DOHH2 (cell line): ENCODE results near the gene DCLK1.

ENCODE experiments used
- H3F3A ChIP-seq: fragments of 200-600 bp; sonication (generic), shearing (Covaris generic); 2 replicates; pipeline ENCODE4 v1.6.0; 2016; ENCODE audit warnings: antibody characterized with exemption, mild to moderate bottlenecking; ENCODE audit not compliant: control insufficient read depth, insufficient read depth
- H3K27ac ChIP-seq: fragments of 200-600 bp; sonication (generic); 2 replicates; pipeline ENCODE4 v1.5.1; 2014; ENCODE audit warnings: low read depth, mild to moderate bottlenecking, low read length, moderate library complexity
- H3K27me3 ChIP-seq: fragments of 200-600 bp; sonication (generic); 2 replicates; pipeline ENCODE4 v1.6.1; 2014; ENCODE audit warnings: mild to moderate bottlenecking, low read length, mixed read lengths; ENCODE audit not compliant: control insufficient read depth
- H3K36me3 ChIP-seq: fragments of 200-600 bp; sonication (generic); 2 replicates; pipeline ENCODE4 v1.6.1; 2014; ENCODE audit warnings: mild to moderate bottlenecking, low read length, moderate library complexity, mixed read lengths; ENCODE audit not compliant: control insufficient read depth
- H3K4me1 ChIP-seq: fragments of 200-600 bp; sonication (generic); 2 replicates; pipeline ENCODE4 v1.6.1; 2014; ENCODE audit warnings: mild to moderate bottlenecking, low read length, mixed read lengths; ENCODE audit not compliant: control insufficient read depth
- H3K4me2 ChIP-seq: fragments of 200-600 bp; sonication (generic); 2 replicates; pipeline ENCODE4 v1.6.0; 2014; ENCODE audit warnings: mild to moderate bottlenecking, low read length, moderate library complexity
- H3K4me3 ChIP-seq: fragments of 200-600 bp; sonication (generic); 2 replicates; pipeline ENCODE4 v1.5.1; 2014; ENCODE audit warnings: mild to moderate bottlenecking, low read length, mixed read lengths
- H3K79me2 ChIP-seq: fragments of 200-600 bp; sonication (generic); 2 replicates; pipeline ENCODE4 v1.6.1; 2014; ENCODE audit warnings: mild to moderate bottlenecking, low read length, mixed read lengths; ENCODE audit not compliant: control insufficient read depth
- H3K9me2 ChIP-seq: fragments of 200-600 bp; sonication (generic); replicated peaks from 2 replicates; pipeline ENCODE4 v1.6.1; 2014; ENCODE audit warnings: mild to moderate bottlenecking, low read length, mixed read lengths; ENCODE audit not compliant: control insufficient read depth
- H3K9me3 ChIP-seq: fragments of 200-600 bp; sonication (generic); 2 replicates; pipeline ENCODE4 v1.6.1; 2014; ENCODE audit warnings: antibody characterized with exemption, low read length, mixed read lengths; ENCODE audit not compliant: control insufficient read depth, insufficient read depth
- H4K20me1 ChIP-seq: fragments of 200-600 bp; sonication (generic); 2 replicates; pipeline ENCODE4 v1.6.0; 2014; ENCODE audit warnings: low read depth, mild to moderate bottlenecking, antibody characterized with exemption, low read length, moderate library complexity; ENCODE audit not compliant: control insufficient read depth, insufficient read depth
- CTCF ChIP-seq: fragments of 200-600 bp; sonication (generic); IDR thresholded peaks from one replicate; pipeline ENCODE4 v1.5.1; 2014; ENCODE audit warnings: antibody characterized with exemption, mild to moderate bottlenecking, low read depth, low read length; ENCODE audit not compliant: poor library complexity, severe bottlenecking
- EZH2phosphoT487 ChIP-seq: fragments of 200-600 bp; sonication (generic); IDR thresholded peaks from 2 replicates; pipeline ENCODE4 v1.6.1; 2017; ENCODE audit warnings: borderline replicate concordance, mild to moderate bottlenecking, antibody characterized with exemption, low read length, moderate library complexity, mixed read lengths

DCLK1 gene

GRCh38 chr13:35744144-35744543, 387.0 kb downstream of the DCLK1 start:
- no peaks in the 10 kb centered on the region for H3K79me2 ChIP-seq
- H3K27me3 ChIP-seq, result no peaks in the 10 kb centered on the region
- H3K36me3 ChIP-seq, result no peaks in the 10 kb centered on the region
- H3K9me2 ChIP-seq, result no peaks in the 10 kb centered on the region
- TF ChIP-seq EZH2phosphoT487 (no peak), CTCF (no peak)
- no peaks in the 10 kb centered on the region for H3F3A ChIP-seq
- no peaks in the 10 kb centered on the region for H3K4me1 ChIP-seq
- H3K4me3 ChIP-seq, result no peak overlapping the region
- no peaks in the 10 kb centered on the region for H4K20me1 ChIP-seq
- no peak overlapping the region for H3K27ac ChIP-seq
- no peak overlapping the region for H3K4me2 ChIP-seq
- H3K9me3 ChIP-seq, result no peaks in the 10 kb centered on the region; the same call in 1 of the 2 replicates

GRCh38 chr13:35743165-35743564, 388.0 kb downstream of the DCLK1 start:
- Histone ChIP-seq H4K20me1 (no peaks in the 10 kb centered on the region), H3K9me2 (no peaks in the 10 kb centered on the region), H3F3A (no peaks in the 10 kb centered on the region), H3K4me3 (no peak overlapping the region), H3K27me3 (no peaks in the 10 kb centered on the region), H3K4me2 (no peak overlapping the region), H3K27ac (no peak overlapping the region), H3K36me3 (no peaks in the 10 kb centered on the region), H3K79me2 (no peaks in the 10 kb centered on the region), H3K4me1 (no peaks in the 10 kb centered on the region), H3K9me3 (no peaks in the 10 kb centered on the region; the same call in 1 of the 2 replicates)
- TF ChIP-seq CTCF (no peak), EZH2phosphoT487 (no peak)

- no peaks in the 10 kb centered on the region for H3F3A ChIP-seq
- no peaks in the 10 kb centered on the region for H3K79me2 ChIP-seq
- no peak for TF ChIP-seq EZH2phosphoT487
- no peak for TF ChIP-seq CTCF
- no peaks in the 10 kb centered on the region for H3K9me2 ChIP-seq
- H3K4me3 ChIP-seq, result no peak overlapping the region
- H3K36me3 ChIP-seq, result no peaks in the 10 kb centered on the region
- no peaks in the 10 kb centered on the region; the same call in 1 of the 2 replicates for H3K9me3 ChIP-seq
- H3K27ac ChIP-seq, result no peak overlapping the region
- H4K20me1 ChIP-seq, result no peaks in the 10 kb centered on the region
- no peaks in the 10 kb centered on the region for H3K27me3 ChIP-seq
- no peaks in the 10 kb centered on the region for H3K4me1 ChIP-seq
- H3K4me2 ChIP-seq, result no peak overlapping the region
Measured at GRCh38 chr13:35741657-35742056, 389.5 kb downstream of the DCLK1 start.

GRCh38 chr13:35736876-35737275, 394.3 kb downstream of the DCLK1 start:
- Histone ChIP-seq H3K9me3 (no peaks in the 10 kb centered on the region; the same call in 1 of the 2 replicates), H3K9me2 (no peaks in the 10 kb centered on the region), H3K4me2 (no peak overlapping the region), H3K79me2 (no peaks in the 10 kb centered on the region), H3F3A (no peaks in the 10 kb centered on the region), H3K27me3 (no peaks in the 10 kb centered on the region), H3K4me3 (no peak overlapping the region), H4K20me1 (no peaks in the 10 kb centered on the region), H3K36me3 (no peaks in the 10 kb centered on the region), H3K4me1 (no peaks in the 10 kb centered on the region), H3K27ac (no peak overlapping the region)
- no peak for TF ChIP-seq EZH2phosphoT487
